Neural progenitor cell (in vitro differentiated cells): ENCODE data around the gene MROH8.

Experiments used
- EZH2 ChIP-seq: fragments of 200-600 bp; sonication (generic); IDR thresholded peaks from 2 replicates; pipeline ENCODE4 v1.6.1; 2017; ENCODE audit warnings: antibody characterized with exemption, mild to moderate bottlenecking, moderate library complexity
- EZH2phosphoT487 ChIP-seq: fragments of 200-600 bp; sonication (generic); IDR thresholded peaks from 2 replicates; pipeline ENCODE4 v1.6.1; 2017; ENCODE audit warnings: antibody characterized with exemption

DNA sequence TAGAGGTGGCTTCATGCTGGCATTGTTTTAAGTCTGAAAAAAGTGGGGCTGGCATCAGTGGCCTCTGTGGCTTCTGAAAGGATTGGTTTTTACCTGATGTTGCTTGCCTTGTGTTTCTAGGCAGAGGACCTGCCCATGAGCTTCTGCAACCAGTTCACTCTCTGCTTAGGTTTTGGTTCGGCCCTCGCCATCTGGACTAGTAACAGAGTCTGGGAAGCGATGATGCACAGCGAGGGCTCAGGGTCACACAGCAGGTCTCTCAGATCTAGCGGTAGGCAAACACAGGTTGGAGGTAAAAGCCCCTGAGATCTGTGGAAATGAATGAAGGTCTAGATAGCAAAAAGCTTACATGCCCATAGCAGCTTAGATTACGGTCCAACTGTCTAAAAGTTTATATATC lies 76.8 kb downstream of the MROH8 start:
- TF ChIP-seq EZH2phosphoT487 (no peak), EZH2 (no peak)
